Nephron (organoid): ENCODE measurements around the gene LRR1.
"Not testable (repeated sequence)": the region's sequence is repeated elsewhere in the genome, so short reads cannot be mapped to it uniquely, and the experiment has no call there.

Experiments
- H3K27ac Mint-ChIP-seq, 3 experiments: 2 replicates each; pipeline ENCODE4 v1.8.0; 2020; ENCODE audit warnings: mixed read lengths in 3 of 3, mild to moderate bottlenecking in 2 of 3, moderate library complexity in 1 of 3
- H3K27me3 Mint-ChIP-seq: 2 replicates; pipeline ENCODE4 v1.8.0; 2021; ENCODE audit warnings: low read depth, mild to moderate bottlenecking, moderate library complexity, mixed read lengths
- H3K36me3 Mint-ChIP-seq: 2 replicates; pipeline ENCODE4 v1.8.0; 2020; ENCODE audit warnings: low read depth, mixed read lengths
- H3K4me1 Mint-ChIP-seq: 2 replicates; pipeline ENCODE4 v1.8.0; 2020; ENCODE audit warnings: mixed read lengths
- H3K4me3 Mint-ChIP-seq, 3 experiments: 2 replicates each; pipeline ENCODE4 v1.8.0; 2020; ENCODE audit warnings: mild to moderate bottlenecking in 3 of 3, mixed read lengths in 3 of 3, moderate library complexity in 2 of 3
- H3K9me3 Mint-ChIP-seq: 2 replicates; pipeline ENCODE4 v1.8.0; 2020; ENCODE audit warnings: mixed read lengths
- TF ChIP-seq, protein P1 (sequence below), 3 experiments: fragments of 200-600 bp; sonication (generic); IDR thresholded peaks; one replicate each; pipeline ENCODE4 v1.5.0; 2021; ENCODE audit warnings: antibody characterized with exemption in 3 of 3; ENCODE audit not compliant: unreplicated experiment in 3 of 3

Gene LRR1

DNA sequence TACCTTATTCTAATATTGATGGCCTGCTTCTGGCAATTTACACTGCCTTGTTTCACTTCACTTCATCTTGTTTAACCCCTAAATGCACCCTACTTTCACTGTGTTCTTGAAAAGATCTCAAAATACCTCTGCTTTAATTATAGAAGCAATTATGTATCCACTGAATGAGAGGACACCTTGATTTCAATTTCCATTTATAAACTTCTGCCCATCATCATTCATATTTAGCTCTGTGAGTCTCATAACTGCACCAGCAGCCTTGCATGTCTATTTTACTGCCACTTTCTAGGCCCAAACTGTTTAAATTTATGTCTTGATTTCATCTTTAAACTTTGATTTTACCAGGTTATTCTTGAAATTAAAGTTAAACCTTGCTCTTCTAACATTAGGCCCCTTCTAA is 43.4 kb downstream of the LRR1 start:
- peaks cover 19% of the 10 kb centered on the region for H3K36me3 Mint-ChIP-seq
- no peaks in the 10 kb centered on the region for H3K27me3 Mint-ChIP-seq
- TF ChIP-seq, protein P1, sequence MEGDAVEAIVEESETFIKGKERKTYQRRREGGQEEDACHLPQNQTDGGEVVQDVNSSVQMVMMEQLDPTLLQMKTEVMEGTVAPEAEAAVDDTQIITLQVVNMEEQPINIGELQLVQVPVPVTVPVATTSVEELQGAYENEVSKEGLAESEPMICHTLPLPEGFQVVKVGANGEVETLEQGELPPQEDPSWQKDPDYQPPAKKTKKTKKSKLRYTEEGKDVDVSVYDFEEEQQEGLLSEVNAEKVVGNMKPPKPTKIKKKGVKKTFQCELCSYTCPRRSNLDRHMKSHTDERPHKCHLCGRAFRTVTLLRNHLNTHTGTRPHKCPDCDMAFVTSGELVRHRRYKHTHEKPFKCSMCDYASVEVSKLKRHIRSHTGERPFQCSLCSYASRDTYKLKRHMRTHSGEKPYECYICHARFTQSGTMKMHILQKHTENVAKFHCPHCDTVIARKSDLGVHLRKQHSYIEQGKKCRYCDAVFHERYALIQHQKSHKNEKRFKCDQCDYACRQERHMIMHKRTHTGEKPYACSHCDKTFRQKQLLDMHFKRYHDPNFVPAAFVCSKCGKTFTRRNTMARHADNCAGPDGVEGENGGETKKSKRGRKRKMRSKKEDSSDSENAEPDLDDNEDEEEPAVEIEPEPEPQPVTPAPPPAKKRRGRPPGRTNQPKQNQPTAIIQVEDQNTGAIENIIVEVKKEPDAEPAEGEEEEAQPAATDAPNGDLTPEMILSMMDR (IDR thresholded peaks at IDR 0.05; ENCODE audit: unreplicated experiment in 3 of 3): no peak
- peaks cover 23% of the 10 kb centered on the region for H3K4me1 Mint-ChIP-seq
- no peak overlapping the region for H3K4me3 Mint-ChIP-seq
- H3K9me3 Mint-ChIP-seq: no peaks in the 10 kb centered on the region
- H3K27ac Mint-ChIP-seq: peak overlapping the region in 2 of 3 experiments; percentile 1 to 25

DNA sequence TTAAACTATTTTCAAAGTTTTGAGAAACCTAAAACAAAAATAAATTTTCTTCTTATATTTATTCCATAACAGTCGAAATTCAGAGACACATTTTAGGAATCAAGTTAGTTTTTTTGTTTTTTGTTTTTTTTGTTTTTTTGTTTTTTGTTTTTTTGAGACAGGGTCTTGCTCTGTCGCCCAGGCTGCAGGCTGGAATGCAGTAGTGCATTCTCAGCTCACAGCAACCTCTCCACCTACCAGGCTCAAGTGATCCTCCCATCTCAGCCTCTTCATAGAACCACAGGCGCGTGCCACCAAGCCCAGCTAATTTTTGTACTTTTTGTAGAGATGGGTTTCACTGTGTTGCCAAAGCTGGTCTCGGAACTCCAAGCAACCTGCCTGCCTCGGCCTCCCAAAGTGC is 54.8 kb downstream of the LRR1 start:
- TF ChIP-seq, protein P1 (IDR thresholded peaks at IDR 0.05; ENCODE audit: unreplicated experiment in 3 of 3): no peak
- peaks cover 16% of the 10 kb centered on the region for H3K36me3 Mint-ChIP-seq
- no peaks in the 10 kb centered on the region for H3K27me3 Mint-ChIP-seq
- H3K4me3 Mint-ChIP-seq: no peak overlapping the region
- H3K27ac Mint-ChIP-seq: no peak overlapping the region
- no peaks in the 10 kb centered on the region for H3K4me1 Mint-ChIP-seq
- H3K9me3 Mint-ChIP-seq: no peaks in the 10 kb centered on the region

DNA sequence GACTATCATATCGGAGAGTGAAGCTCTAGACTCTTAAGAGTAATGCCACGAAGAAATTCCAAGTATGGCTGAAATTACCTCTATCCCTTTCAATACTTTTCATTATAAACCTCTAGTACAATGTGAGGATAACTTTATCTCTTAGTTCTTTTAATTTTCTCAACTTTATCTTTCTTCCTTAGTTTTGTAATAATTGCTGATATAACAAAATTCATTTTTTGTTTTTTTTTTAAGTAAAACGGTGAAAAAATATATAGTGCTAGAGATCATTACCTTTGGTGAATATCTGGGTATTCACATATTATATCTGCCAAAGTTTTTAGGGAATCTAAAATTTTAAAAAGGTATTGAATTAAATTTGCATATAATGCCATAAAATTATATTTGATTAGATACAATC is 55.8 kb downstream of the LRR1 start:
- Mint-ChIP-seq H3K4me1 (no peaks in the 10 kb centered on the region), H3K4me3 (no peak overlapping the region), H3K9me3 (no peaks in the 10 kb centered on the region), H3K27me3 (no peaks in the 10 kb centered on the region), H3K36me3 (peaks cover 16% of the 10 kb centered on the region), H3K27ac (no peak overlapping the region)
- TF ChIP-seq, protein P1 (IDR thresholded peaks at IDR 0.05; ENCODE audit: unreplicated experiment in 3 of 3): no peak

DNA sequence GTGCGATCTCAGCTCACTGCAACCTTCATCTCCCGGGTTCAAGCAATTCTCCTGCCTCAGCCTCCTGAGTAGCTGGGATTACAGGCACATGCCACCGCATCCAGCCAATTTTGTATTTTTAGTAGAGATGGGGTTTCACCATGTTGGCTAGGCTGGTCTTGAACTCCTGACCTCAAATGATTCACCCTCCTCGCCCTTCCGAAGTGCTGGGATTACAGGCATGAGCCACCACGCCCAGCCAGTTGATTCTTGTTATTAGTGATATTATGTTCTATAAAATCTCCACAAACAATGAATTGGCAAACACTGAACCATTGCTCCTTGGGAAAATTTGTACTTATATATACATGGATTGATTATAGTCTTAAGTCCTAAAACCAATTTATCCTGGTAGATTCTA is 58.8 kb downstream of the LRR1 start:
- not testable (repeated sequence) for H3K4me1 Mint-ChIP-seq, H3K27me3 Mint-ChIP-seq, H3K27ac Mint-ChIP-seq, H3K4me3 Mint-ChIP-seq, H3K9me3 Mint-ChIP-seq, H3K36me3 Mint-ChIP-seq

DNA sequence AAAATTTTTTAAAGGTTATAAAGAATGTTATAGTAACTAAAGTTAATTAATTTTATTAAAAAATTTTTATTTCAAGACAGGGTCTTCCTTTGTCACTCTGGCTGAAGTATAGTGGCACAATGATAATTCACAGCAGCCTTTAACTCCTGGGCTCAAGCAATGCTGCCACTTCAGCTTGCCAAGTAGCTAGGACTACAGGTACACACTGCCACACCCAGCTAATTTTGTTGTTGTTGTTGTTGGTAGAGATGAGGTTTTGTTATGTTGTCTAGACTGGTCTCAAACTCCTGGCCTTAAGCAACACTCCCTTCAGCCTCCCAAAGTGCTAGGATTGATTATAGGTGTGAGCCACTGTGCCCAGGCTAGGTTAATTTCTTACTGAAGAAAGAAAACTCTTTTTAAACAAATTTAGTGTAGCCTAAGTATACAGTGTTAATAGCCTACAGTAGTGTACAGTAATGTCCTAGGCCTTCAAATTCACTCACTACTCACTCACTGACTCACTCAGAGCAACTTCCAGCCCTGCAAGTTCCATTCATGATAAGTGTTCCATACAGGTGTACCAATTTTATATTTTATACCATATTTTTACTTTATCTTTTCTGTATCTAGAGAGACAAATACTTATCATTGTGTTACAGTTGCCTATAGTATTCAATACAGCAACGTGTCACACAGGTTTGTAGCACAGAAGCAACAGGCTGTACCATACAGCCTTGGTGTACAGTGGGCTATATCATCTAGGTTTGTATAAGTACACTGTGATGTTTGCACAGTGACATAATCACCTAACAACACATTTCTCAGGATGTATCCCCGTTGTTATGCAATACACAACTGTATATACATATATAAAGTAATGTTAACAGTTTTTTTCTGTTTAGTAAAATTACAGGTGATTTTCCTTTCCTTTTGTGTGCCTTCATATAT is 61.1 kb downstream of the LRR1 start:
- TF ChIP-seq, protein P1 (IDR thresholded peaks at IDR 0.05; ENCODE audit: unreplicated experiment in 3 of 3): no peak
- Mint-ChIP-seq H3K9me3 (no peaks in the 10 kb centered on the region), H3K27ac (no peak overlapping the region), H3K4me1 (no peaks in the 10 kb centered on the region), H3K4me3 (no peak overlapping the region), H3K27me3 (no peaks in the 10 kb centered on the region), H3K36me3 (peaks cover 3% of the 10 kb centered on the region)
